NCI-H345 treated with DMSO at 0.1 percent for 48 hours (cell line): ENCODE data around the gene WDR41.

Source experiments
- DNase-seq: peaks from one replicate; lab custom pipeline; 2025; ENCODE audit not compliant: unreplicated experiment; lab: John Stamatoyannopoulos, UW

Gene WDR41

GRCh38 chr5:77448831-77449230, 43.3 kb downstream of the WDR41 start:
- no peak for DNase-seq

GRCh38 chr5:77444356-77444755, 47.8 kb downstream of the WDR41 start:
- no peak for DNase-seq

- no peak for DNase-seq
Observed at GRCh38 chr5:77443670-77444069, 48.4 kb downstream of the WDR41 start.

GRCh38 chr5:77438071-77438470, 54.0 kb downstream of the WDR41 start:
- no peak for DNase-seq

GRCh38 chr5:77437194-77437593, 54.9 kb downstream of the WDR41 start:
- no peak for DNase-seq

GRCh38 chr5:77431719-77432118, 60.4 kb downstream of the WDR41 start:
- no peak for DNase-seq

GRCh38 chr5:77431286-77431685, 60.8 kb downstream of the WDR41 start:
- DNase-seq, result no peak

- DNase-seq, result no peak
Observed at GRCh38 chr5:77430726-77431125, 61.4 kb downstream of the WDR41 start.

GRCh38 chr5:77428526-77428925, 63.6 kb downstream of the WDR41 start:
- no peak for DNase-seq

GRCh38 chr5:77427998-77428397, 64.1 kb downstream of the WDR41 start:
- no peak for DNase-seq

- no peak for DNase-seq
Observed at GRCh38 chr5:77426670-77427069, 65.4 kb downstream of the WDR41 start.

- no peak for DNase-seq
Observed at GRCh38 chr5:77425998-77426659, 66.0 kb downstream of the WDR41 start.

- DNase-seq, result no peak
Observed at GRCh38 chr5:77425420-77425819, 66.7 kb downstream of the WDR41 start.

- no peak for DNase-seq
Observed at GRCh38 chr5:77424921-77425320, 67.2 kb downstream of the WDR41 start.

GRCh38 chr5:77423022-77423750, 68.9 kb downstream of the WDR41 start:
- no peak for DNase-seq

GRCh38 chr5:77420940-77421339, 71.2 kb downstream of the WDR41 start:
- no peak for DNase-seq

- no peak for DNase-seq
Observed at GRCh38 chr5:77419644-77420582, 72.2 kb downstream of the WDR41 start.

GRCh38 chr5:77418601-77419581, 73.2 kb downstream of the WDR41 start:
- DNase-seq, result no peak

GRCh38 chr5:77418162-77418561, 74.0 kb downstream of the WDR41 start:
- DNase-seq, result no peak

- DNase-seq, result no peak
Observed at GRCh38 chr5:77413049-77413448, 79.1 kb downstream of the WDR41 start.
